Osteoblast (primary cell): Measurements from ENCODE around the gene AMDHD1. TPM values are rescaled to one million over a fixed set of nuclear protein-coding genes. Genes with fewer than 3 reads are reported as not detected.

ENCODE experiments used
- DNase-seq: peaks from one replicate; pipeline ENCODE4 v3.0.0; 2011; ENCODE audit warnings: low spot score, mixed read lengths; ENCODE audit not compliant: insufficient read length; ENCODE audit errors: missing footprints
- H2AFZ ChIP-seq: 2 replicates; pipeline ENCODE4 v1.6.0; 2011; ENCODE audit warnings: mild to moderate bottlenecking, low read length
- H3K27ac ChIP-seq: 2 replicates; pipeline ENCODE4 v1.5.1; 2011; ENCODE audit warnings: mild to moderate bottlenecking, low read depth, low read length, moderate library complexity
- H3K27me3 ChIP-seq: 2 replicates; pipeline ENCODE4 v1.6.0; 2012; ENCODE audit warnings: mild to moderate bottlenecking, control low read depth, inconsistent platforms, low read length, moderate library complexity; ENCODE audit not compliant: insufficient read depth
- H3K36me3 ChIP-seq: 2 replicates; pipeline ENCODE4 v1.5.1; 2011; ENCODE audit warnings: mild to moderate bottlenecking, low read length, control low read depth, moderate library complexity; ENCODE audit not compliant: insufficient read depth
- H3K4me1 ChIP-seq: 2 replicates; pipeline ENCODE4 v1.5.1; 2011; ENCODE audit warnings: mild to moderate bottlenecking, low read length, control low read depth, moderate library complexity; ENCODE audit not compliant: insufficient read depth
- H3K4me2 ChIP-seq: 2 replicates; pipeline ENCODE4 v1.6.0; 2011; ENCODE audit warnings: mild to moderate bottlenecking, low read length; ENCODE audit not compliant: insufficient read depth
- H3K4me3 ChIP-seq: fragments of 200-600 bp; sonication (generic); 3 replicates; pipeline ENCODE4 v1.5.1; 2012; ENCODE audit warnings: mild to moderate bottlenecking, low read length, inconsistent platforms; ENCODE audit not compliant: insufficient read depth
- H3K79me2 ChIP-seq: 2 replicates; pipeline ENCODE4 v1.6.0; 2012; ENCODE audit warnings: mild to moderate bottlenecking, low read length, control low read depth, inconsistent platforms; ENCODE audit not compliant: insufficient read depth
- H3K9me3 ChIP-seq: 2 replicates; pipeline ENCODE4 v1.5.1; 2011; ENCODE audit warnings: low read depth, low read length, control low read depth
- H4K20me1 ChIP-seq: 2 replicates; pipeline ENCODE4 v1.6.0; 2012; ENCODE audit warnings: mild to moderate bottlenecking, low read length, control low read depth; ENCODE audit not compliant: insufficient read depth
- total RNA-seq: library from RNA; depleted of rRNA; stranded (reverse); fragments of >200 nt; gene quantifications from 2 replicates; pipeline ENCODE4 v1.2.3, GENCODE V29; 2012
- TF ChIP-seq, protein P1 (sequence below): IDR thresholded peaks from 2 replicates; pipeline ENCODE4 v1.5.1; 2011; ENCODE audit warnings: mild to moderate bottlenecking, low read depth, low read length, moderate library complexity; ENCODE audit errors: extremely low read depth

AMDHD1 gene
- total RNA-seq, 1 donor: 0.36 TPM

DNA sequence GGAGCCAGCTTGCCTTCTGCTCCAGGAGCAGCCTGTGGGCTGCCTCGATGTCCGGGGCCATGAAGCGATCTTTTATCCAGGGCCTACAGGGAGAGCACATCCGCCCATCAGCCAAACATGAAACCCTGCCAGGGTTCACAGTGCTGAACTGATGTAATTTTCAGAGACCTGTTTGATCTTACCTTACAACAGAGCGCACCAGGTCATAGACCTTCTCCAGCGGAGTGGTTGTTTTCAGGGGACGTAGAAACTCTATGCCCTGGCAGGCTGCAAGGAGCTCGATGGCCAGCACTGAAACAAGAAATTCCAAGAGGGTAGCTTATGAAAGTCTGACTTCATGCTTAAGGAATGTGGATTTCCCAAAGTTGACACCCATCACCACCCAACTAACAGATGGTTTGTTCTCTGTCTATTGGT, 33.3 kb downstream of the AMDHD1 start:
- Histone ChIP-seq H3K4me3 (no peak overlapping the region), H4K20me1 (no peaks in the 10 kb centered on the region), H3K27me3 (peaks cover 14% of the 10 kb centered on the region), H3K9me3 (no peaks in the 10 kb centered on the region), H3K4me2 (no peak overlapping the region), H2AFZ (no peak overlapping the region), H3K36me3 (no peaks in the 10 kb centered on the region), H3K4me1 (no peaks in the 10 kb centered on the region), H3K27ac (no peak overlapping the region), H3K79me2 (no peaks in the 10 kb centered on the region)
- DNase-seq: no peak
- TF ChIP-seq, protein P1, sequence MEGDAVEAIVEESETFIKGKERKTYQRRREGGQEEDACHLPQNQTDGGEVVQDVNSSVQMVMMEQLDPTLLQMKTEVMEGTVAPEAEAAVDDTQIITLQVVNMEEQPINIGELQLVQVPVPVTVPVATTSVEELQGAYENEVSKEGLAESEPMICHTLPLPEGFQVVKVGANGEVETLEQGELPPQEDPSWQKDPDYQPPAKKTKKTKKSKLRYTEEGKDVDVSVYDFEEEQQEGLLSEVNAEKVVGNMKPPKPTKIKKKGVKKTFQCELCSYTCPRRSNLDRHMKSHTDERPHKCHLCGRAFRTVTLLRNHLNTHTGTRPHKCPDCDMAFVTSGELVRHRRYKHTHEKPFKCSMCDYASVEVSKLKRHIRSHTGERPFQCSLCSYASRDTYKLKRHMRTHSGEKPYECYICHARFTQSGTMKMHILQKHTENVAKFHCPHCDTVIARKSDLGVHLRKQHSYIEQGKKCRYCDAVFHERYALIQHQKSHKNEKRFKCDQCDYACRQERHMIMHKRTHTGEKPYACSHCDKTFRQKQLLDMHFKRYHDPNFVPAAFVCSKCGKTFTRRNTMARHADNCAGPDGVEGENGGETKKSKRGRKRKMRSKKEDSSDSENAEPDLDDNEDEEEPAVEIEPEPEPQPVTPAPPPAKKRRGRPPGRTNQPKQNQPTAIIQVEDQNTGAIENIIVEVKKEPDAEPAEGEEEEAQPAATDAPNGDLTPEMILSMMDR: no peak

DNA sequence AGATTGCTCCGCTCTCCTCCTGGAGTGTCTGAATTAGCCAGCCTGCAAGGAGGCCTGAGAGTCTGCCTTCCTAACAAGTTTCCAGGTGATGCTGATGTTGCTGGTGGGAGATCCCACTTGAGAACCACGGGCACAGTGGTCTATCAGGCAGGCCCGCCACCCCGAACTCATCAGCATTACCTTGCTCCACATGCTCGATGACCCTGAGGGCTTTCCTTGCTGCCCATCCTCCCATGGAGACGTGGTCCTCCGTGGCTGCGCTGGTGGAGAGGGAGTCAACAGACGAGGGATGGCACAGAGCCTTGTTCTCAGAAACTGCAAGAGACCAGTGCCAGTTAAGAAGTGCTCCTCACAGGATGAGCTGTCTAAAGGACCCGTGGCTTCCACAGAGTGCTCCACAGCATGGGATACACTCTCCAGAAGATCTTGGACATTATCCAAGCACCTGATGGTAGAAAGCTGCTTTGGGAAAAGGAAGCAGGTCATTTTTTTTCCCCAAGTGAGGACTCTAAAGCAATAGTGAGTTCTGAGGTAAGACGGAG, 34.7 kb downstream of the AMDHD1 start:
- Histone ChIP-seq H3K27ac (no peak overlapping the region), H2AFZ (no peak overlapping the region), H3K4me1 (no peaks in the 10 kb centered on the region), H3K27me3 (peaks cover 14% of the 10 kb centered on the region), H3K36me3 (no peaks in the 10 kb centered on the region), H3K4me3 (no peak overlapping the region), H3K9me3 (no peaks in the 10 kb centered on the region), H4K20me1 (no peaks in the 10 kb centered on the region), H3K4me2 (no peak overlapping the region), H3K79me2 (no peaks in the 10 kb centered on the region)
- TF ChIP-seq, protein P1: no peak
- DNase-seq: no peak

DNA sequence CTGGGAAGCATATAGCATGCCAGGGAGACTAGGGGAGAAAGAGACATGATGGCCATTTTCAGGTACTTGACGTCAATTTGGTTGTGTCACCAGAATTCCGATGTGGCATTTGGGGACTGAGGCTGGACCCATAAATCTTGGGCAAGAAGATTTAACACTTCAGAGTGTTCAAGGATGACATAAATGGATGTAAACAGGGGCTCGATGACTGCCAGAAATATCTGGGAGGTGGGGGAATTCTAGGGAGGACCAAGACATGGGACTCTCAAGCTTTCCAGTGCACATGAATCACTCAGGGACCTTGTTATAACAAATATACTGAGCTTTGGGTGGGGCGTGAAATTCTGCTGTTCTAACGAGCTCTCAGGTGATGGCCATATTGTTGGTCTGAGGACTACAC, 35.2 kb downstream of the AMDHD1 start:
- Histone ChIP-seq H3K4me2 (no peak overlapping the region), H2AFZ (no peak overlapping the region), H4K20me1 (no peaks in the 10 kb centered on the region), H3K79me2 (no peaks in the 10 kb centered on the region), H3K4me3 (no peak overlapping the region), H3K4me1 (no peaks in the 10 kb centered on the region), H3K36me3 (no peaks in the 10 kb centered on the region), H3K27ac (no peak overlapping the region), H3K27me3 (peaks cover 14% of the 10 kb centered on the region), H3K9me3 (no peaks in the 10 kb centered on the region)
- DNase-seq: no peak
- TF ChIP-seq, protein P1: no peak

DNA sequence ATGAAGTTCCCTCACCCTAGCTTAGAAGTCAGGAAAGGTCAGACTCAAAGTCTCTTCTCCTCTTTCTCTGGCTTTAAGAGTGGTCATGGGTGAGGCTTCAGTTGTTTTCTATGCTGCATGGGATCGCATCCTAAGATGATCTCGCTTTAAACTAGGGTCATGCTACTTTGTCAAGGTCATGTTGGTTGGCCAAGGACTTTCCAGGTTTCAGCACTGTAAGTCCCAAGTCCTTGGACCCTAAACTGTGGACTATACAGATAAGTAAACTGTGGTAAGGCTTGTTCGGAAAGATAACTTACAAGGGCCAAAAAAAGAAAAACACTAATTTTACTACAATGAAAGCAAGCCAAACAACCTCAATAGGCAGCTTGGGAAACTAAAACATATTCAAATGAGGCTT, 35.6 kb downstream of the AMDHD1 start:
- Histone ChIP-seq H3K4me3 (no peak overlapping the region), H3K27me3 (peaks cover 14% of the 10 kb centered on the region), H3K36me3 (no peaks in the 10 kb centered on the region), H3K27ac (no peak overlapping the region), H3K4me1 (no peaks in the 10 kb centered on the region), H4K20me1 (no peaks in the 10 kb centered on the region), H3K79me2 (no peaks in the 10 kb centered on the region), H3K9me3 (no peaks in the 10 kb centered on the region), H3K4me2 (no peak overlapping the region), H2AFZ (no peak overlapping the region)
- TF ChIP-seq, protein P1: no peak
- no peak for DNase-seq
